NCI-H2171 treated with DMSO at 0.1 percent for 48 hours (cell line): ENCODE data around the gene CLCN4.

Experiments used
- DNase-seq: peaks from one replicate; lab custom pipeline; 2025; lab: John Stamatoyannopoulos, UW

Gene CLCN4

GRCh38 chrX:10156199-10157031 is at the start of gene CLCN4:
TSS of gene CLCN4 (plus strand) at chrX:10156975. CDS start at chrX:10185033, 28,058 bp downstream.
- no peak for DNase-seq

GRCh38 chrX:10107483-10107882 is 49.3 kb upstream of the CLCN4 start:
- DNase-seq = no peak

DNA sequence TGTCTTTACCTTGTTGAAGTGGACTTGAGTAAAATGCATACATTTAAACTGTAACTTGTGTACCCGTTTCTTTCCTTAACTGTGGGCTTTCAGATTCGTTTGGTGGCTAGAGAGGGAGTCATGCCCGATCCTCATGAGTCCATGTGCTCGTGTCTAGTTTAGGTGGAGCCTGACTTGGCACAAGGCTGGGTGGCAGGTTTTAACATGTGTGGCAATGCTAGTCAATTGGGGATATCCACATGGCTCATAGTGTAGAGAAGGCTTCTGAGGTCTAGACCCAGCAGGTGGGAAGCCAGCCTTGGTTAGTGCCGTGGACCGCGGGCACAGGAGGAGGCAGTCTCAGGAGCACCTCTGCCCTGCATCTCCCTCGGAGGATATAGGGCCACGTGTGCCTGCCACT is 48.5 kb upstream of the CLCN4 start:
- no peak for DNase-seq

GRCh38 chrX:10109695-10110094 is 47.1 kb upstream of the CLCN4 start:
- no peak for DNase-seq

DNA sequence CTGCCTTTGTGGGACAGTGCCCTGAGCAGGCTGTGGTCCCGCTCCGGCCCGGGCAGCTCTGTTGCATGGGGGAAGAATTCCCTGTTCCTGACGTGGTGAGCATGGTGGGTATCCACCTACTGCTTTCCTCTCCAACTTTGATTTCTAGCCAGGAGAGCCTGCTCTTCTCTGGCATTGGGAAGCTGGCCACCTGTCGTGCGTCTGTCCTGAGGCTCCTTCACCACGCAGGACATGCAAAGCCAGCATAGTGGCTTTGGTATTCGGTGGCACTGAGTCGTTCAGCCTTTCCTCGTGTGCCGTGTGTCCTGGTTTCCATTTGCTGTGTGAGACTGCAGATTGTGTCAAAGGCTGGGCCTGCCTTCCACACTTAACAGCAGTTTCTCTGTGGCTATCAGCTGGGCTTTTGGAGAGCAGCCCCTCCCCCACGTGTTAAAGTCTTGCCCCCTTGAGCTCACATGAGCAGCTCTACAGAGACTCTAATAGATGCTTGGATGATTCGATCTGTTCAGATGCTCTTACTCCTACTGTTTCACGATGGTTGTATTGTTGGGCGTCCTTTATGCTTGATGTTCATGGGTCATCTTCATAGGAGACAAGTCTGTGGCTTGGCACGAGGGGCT is 46.3 kb upstream of the CLCN4 start:
- DNase-seq = no peak

GRCh38 chrX:10110984-10111363 is 45.8 kb upstream of the CLCN4 start:
- DNase-seq = no peak

DNA sequence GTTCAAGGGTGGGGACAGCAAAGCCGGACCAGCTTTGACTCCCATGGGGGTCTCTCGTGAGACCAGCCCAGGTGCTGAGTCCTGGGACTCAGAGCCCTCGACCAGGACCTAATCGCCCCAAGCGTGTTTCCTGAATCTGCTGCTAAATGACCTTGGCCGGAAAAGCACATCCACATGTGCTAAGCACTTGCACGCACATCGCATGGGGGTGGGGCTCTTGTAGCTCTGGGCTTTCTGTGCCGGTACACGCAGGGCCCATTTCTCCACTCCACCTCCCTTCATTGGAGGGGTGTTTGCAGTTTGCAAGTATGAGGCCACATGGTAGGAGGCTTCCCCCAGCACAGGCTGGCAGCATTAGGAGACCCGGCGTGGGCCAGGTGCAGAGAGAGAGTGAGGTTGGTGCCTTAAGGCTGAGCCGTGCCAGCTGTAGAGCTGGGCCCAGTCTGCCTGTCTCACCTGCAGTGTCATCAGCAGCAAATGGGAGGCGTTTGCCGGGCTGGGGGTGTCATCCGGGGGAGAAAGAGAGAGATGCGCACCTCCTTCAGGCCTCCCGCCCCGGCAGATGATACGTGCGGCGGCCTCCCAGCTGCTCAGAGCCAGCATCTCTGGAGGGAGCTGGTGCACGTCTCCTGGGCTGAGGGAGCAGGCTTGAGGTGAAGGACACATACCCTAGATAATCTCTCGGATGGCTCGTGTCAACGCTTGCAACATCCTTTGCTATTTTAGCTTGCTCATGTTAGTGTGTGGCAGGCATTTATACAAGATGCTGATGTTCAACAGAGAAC is 45.2 kb upstream of the CLCN4 start:
- no peak for DNase-seq

DNA sequence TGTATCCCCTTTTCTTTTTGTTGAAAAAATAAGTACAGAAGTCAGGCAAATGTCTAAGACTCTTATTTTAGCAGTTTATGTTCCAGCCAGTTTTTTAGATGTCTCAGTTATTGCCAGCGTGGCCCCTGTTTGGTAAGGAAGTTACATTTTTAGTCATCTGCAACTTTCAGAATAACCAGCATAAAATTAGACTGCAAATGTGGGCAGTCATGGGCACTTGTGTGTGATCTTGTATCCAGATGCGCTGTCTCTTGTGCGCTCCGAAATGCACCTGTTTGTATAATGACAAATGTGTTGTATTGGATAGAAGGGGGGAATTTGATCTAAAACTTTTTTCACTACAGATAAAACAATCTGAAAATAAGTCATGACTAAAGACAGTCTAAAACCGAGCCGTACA is 44.3 kb upstream of the CLCN4 start:
- DNase-seq = no peak

DNA sequence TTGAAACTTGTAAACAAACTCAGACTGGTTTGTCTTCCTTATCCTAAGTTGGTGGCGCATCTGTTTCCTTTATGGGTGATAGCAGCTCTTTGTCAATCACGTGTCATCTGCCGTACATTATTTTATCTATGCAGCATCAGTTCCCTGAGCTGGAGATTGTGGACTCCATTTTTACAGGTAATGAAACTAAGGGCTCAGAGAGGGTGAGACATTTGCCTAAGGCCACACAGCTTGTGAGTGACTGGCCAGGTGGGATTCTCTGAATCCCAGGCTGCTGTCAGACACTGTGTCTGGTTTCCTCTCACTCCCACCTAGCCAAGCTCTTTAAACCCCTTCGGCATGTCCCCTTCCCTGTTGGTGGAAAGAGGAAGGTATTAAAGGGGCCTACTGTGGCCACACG is 41.7 kb upstream of the CLCN4 start:
- no peak for DNase-seq

DNA sequence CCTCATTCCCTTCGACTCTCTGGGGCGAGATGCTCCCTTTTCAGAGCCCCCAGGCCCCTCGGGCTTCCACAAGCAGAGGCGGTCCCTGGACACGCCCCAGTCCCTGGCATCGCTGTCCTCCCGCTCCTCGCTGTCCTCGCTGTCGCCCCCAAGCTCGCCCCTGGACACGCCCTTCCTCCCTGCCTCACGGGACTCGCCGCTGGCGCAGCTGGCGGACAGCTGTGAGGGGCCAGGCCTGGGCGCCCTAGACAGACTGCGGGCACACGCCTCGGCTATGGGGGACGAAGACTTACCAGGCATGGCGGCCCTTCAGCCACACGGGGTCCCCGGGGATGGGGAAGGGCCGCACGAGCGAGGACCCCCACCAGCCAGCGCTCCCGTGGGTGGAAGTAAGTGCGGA is 39.5 kb upstream of the CLCN4 start:
- no peak for DNase-seq

- DNase-seq = no peak
Measured at GRCh38 chrX:10117864-10118377, 38.9 kb upstream of the CLCN4 start.

DNA sequence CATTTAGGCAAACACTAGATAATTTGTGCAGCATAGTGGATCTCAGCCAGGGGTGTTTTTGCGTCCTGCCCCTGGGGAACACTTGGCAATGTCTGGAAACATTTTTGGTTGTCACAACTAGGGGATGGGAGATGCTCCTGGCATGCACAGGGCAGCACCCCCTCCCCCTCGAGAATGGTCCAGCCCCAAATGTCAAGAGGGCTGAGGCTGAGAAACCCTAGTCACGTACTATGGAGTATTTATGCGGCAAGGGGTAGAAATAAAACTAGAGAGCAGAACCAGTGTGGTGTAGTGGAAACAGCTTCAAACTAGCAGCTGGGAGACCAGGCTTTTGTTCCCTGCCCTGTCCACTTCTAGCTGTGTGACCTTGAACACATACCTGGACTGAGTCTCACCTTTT is 38.2 kb upstream of the CLCN4 start:
- no peak for DNase-seq

GRCh38 chrX:10119399-10119990 is 37.3 kb upstream of the CLCN4 start:
- peak; percentile 72 for DNase-seq

DNA sequence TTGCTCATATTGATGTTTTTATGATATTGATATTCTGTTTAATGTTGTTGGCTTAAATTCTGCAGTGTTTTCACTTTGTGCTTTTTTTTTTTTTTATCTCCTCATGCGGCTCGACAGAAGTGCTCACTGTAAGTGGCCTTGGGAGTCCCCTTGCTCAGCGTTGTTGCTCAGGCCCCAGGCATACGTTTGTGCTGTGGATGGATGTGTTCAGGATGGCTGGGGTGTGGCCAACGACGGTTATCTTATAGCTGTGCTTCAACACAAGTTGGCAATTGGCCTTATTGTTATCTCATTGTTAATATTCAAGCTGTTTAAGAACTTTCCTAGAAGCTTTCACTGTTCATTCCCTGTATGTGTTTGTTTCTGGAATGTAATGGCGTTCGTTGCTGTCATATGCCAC is 36.4 kb upstream of the CLCN4 start:
- no peak for DNase-seq

DNA sequence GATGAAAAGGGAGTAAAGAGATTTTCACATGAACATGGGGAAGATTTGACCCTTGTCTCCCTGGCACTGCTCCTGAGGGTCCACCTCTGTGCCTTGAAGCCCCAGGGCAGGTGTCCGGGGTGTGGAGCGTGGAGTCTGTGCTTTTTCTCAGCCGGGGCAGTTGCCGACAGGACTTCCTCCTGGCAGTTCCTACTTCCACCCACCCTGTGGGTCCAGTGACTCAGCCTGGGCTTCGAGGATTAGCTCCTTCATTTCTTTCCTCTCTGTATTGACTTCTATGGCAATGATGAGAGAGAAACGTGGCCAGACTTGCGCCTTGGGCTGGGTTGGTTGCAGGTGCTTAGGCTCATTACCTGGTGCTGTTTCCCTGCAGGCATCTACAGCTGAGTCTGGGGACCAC is 35.9 kb upstream of the CLCN4 start:
- DNase-seq = no peak

GRCh38 chrX:10121787-10122186 is 35.0 kb upstream of the CLCN4 start:
- no peak for DNase-seq

DNA sequence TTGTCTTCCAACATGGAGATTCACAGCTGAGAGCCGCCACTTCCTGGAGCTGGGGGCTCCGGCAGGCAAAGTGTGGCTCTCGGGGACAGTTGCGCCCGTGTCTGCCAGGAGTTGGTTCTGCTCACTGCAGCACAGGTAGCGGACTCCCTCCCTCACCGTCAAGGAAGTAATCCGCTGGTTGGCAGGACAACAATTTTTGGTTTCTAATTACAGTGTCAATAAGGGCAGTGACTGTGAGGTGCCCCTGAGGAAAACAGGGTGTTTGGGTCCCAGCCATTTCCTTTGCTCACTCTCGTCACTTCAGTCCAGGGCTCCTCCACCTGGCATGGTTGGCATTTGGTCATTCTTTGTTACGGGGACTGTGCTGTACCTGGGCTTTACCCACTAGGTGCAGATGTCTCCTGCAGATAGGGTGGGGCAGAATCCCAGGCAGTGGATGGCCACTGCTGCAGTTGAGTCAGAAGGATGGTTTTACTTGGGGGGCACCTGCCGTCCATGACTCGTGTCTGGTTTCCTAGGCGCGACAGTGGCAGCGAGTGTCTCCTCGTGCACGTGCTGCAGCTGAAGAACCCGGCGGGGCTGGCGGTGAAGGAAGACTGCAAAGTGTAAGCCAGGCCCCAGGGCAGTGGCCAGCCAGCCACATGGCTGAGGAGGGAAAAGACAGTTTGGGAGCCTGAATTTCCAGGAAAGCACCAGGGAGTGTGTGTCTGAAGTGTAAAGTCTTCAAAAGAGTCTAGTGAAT is 32.1 kb upstream of the CLCN4 start:
- no peak for DNase-seq

DNA sequence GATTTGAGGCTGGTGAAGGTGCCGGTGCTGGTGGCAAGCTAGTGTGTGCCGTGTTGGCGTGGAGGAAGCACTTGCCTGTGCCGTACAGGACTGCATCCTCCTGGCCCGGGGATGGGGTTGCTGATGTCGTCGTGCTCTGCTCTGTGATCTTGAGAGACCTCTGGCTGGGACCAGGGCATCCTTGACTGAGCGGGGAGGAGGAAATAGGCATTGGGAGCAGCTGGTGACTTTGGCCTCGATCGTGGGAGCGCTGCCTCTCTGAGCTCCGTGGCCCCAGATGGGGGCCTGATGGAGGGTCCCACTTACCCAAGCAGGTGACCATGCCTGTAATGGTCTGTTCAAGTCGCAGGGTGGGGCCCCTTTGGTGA is 31.5 kb upstream of the CLCN4 start:
- no peak for DNase-seq

DNA sequence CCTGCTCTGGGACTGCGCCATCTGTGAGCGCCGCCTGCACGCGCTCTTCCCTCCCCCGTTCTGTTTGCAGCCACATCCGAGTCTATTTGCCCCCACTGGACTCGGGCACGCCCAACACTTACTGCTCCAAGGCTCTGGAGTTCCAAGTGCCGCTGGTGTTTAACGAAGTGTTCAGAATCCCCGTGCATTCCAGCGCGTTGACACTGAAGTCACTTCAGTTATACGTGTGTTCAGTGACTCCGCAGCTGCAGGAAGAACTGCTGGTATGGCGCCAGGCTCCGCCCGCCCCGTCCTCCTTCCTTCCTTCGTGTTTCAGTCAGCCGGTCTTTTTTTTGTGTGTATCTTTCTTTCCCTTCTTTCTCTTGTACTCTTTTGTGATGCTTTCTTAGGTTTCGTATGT is 30.7 kb upstream of the CLCN4 start:
- DNase-seq = no peak

DNA sequence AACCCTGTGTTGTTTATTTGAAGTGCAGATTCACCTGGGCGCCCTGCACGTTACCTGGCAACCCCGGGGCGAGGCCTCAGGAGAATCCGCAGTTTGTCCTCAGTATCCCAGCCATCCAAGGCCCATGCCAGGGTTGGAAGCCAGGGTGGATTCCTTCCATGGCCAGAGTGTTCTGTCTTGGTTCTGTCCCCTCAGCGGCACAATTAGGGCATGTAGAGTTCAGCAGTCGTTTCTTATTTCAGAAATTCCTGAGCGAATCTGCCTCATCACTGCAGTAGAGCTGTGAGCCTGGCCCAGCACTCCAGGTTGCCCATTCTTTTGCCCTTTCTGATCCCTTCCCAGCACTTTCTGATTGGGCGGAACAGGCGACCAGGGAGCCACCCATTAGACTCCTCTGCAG is 29.9 kb upstream of the CLCN4 start:
- no peak for DNase-seq

- DNase-seq = no peak
Measured at GRCh38 chrX:10128386-10128785, 28.4 kb upstream of the CLCN4 start.

DNA sequence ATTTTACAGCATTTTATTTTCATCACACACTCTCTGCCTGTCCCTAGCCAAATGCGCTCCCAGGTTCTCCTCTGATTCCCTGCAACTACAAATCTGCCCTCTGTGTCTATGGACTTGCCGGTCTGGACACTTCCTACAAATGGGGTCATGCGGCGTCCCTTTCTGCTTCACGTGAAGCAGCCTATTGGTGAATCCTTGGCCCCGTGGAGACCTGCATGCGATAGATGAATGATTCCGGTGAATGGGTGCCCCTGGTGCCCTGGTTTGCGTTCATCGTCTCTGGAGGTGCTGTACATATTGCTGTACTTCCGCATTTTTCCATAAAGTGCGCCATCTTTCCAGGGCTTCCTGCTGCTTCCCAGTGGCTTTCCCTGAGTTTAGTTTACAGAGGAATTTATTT is 27.5 kb upstream of the CLCN4 start:
- DNase-seq = no peak
